Thyroid gland (tissue), 4 donors: ENCODE measurements around the gene L3MBTL4. TPM values are rescaled to one million over a fixed set of nuclear protein-coding genes. Genes with fewer than 3 reads are reported as not detected.

ENCODE experiments used
- DNase-seq, 2 donors: peaks; one replicate each; pipeline ENCODE4 v3.0.0-alpha.2; 2019
- H3K27ac ChIP-seq, 3 donors: fragments of 200-600 bp; sonication (generic); 1 replicate in 2 of 3; 2 replicates in 1 of 3; pipeline ENCODE4 v1.5.1; 2016 to 2019; ENCODE audit warnings: mild to moderate bottlenecking in 1 of 3, moderate library complexity in 1 of 3
- H3K27me3 ChIP-seq: fragments of 200-600 bp; sonication (generic); one replicate; pipeline ENCODE4 v1.5.1; 2019
- H3K36me3 ChIP-seq, 2 donors: fragments of 200-600 bp; sonication (generic); one replicate each; pipeline ENCODE4 v1.5.1; 2016 to 2019
- H3K4me1 ChIP-seq, 2 donors: fragments of 200-600 bp; sonication (generic); one replicate each; pipeline ENCODE4 v1.5.1; 2017 to 2019
- H3K4me3 ChIP-seq, 3 donors: fragments of 200-600 bp; sonication (generic); replicated peaks in 1 of 3; 1 replicate in 2 of 3; 2 replicates in 1 of 3; pipeline ENCODE4 v1.5.1; 2016; ENCODE audit warnings: mild to moderate bottlenecking in 1 of 3
- H3K9me3 ChIP-seq: fragments of 200-600 bp; sonication (generic); one replicate; pipeline ENCODE4 v1.5.1; 2017
- CTCF ChIP-seq, 6 experiments: fragments of 200-600 bp in 3 of 6; fragments of 450-650 bp in 3 of 6; sonication (generic) in 3 of 6; IDR thresholded peaks; one replicate each; pipeline ENCODE4 v1.5.1; 2016 to 2019; ENCODE audit warnings: antibody characterized with exemption in 6 of 6, mild to moderate bottlenecking in 2 of 6, inconsistent platforms in 1 of 6, moderate library complexity in 1 of 6
- POLR2A ChIP-seq, 2 donors: fragments of 450-650 bp; IDR thresholded peaks; one replicate each; pipeline ENCODE4 v1.6.1; 2017; ENCODE audit warnings: antibody characterized with exemption in 2 of 2, mild to moderate bottlenecking in 2 of 2, moderate library complexity in 1 of 2
- WGBS, 2 donors: methylation state at CpG; one replicate each; pipeline ENCODE4 v1.1.5; 2017; 5-methylcytosine and 5-hydroxymethylcytosine counted together
- intact Hi-C: fragments of 100-400 bp; cut with DNase I; formaldehyde crosslinking; loops from one replicate; pipeline ENCODE4 v1.15.1; 2023
- total RNA-seq, 4 donors: library from RNA; depleted of rRNA; stranded (reverse); fragments of >200 nt; gene quantifications; one replicate each; pipeline ENCODE4 v1.2.3, GENCODE V29; 2016

L3MBTL4 gene
- total RNA-seq, 4 donors from 2014 or later, result 15.2 to 37.1 (median 24.3) TPM

GRCh38 chr18:6044319-6044718, 370.4 kb downstream of the L3MBTL4 start:
- no peak overlapping the region for H3K27ac ChIP-seq
- WGBS, 2 donors, result 57 to 76% methylated on average over 1 of the region's 1 CpG
- no peaks in the 10 kb centered on the region for H3K36me3 ChIP-seq
- no peak for TF ChIP-seq CTCF (IDR thresholded peaks at IDR 0.05)
- no peak for TF ChIP-seq POLR2A (IDR thresholded peaks at IDR 0.05)
- H3K4me3 ChIP-seq, result no peak overlapping the region
- H3K27me3 ChIP-seq, result no peaks in the 10 kb centered on the region
- DNase-seq, result no peak
- no peaks in the 10 kb centered on the region for H3K9me3 ChIP-seq
- no peaks in the 10 kb centered on the region for H3K4me1 ChIP-seq
- intact Hi-C loops, result no loop called here

GRCh38 chr18:6039055-6039454, 375.7 kb downstream of the L3MBTL4 start:
- Histone ChIP-seq H3K4me3 (no peak overlapping the region), H3K27me3 (no peaks in the 10 kb centered on the region), H3K9me3 (no peaks in the 10 kb centered on the region), H3K36me3 (no peaks in the 10 kb centered on the region), H3K27ac (no peak overlapping the region), H3K4me1 (no peaks in the 10 kb centered on the region)
- no peak for DNase-seq
- 85 to 88% methylated on average over 2 of the region's 2 CpGs for WGBS, 2 donors
- TF ChIP-seq CTCF (IDR thresholded peaks at IDR 0.05) (no peak), POLR2A (IDR thresholded peaks at IDR 0.05) (no peak)
- intact Hi-C loops, result no loop called here

GRCh38 chr18:6031442-6031841, 383.3 kb downstream of the L3MBTL4 start:
- H3K36me3 ChIP-seq, result no peaks in the 10 kb centered on the region
- intact Hi-C loops, result no loop called here
- H3K4me1 ChIP-seq, result no peaks in the 10 kb centered on the region
- 82 to 84% methylated on average over 2 of the region's 2 CpGs for WGBS, 2 donors
- H3K27me3 ChIP-seq, result no peaks in the 10 kb centered on the region
- H3K27ac ChIP-seq, result no peak overlapping the region
- H3K9me3 ChIP-seq, result no peaks in the 10 kb centered on the region
- no peak for DNase-seq
- H3K4me3 ChIP-seq, result no peak overlapping the region
- TF ChIP-seq CTCF (IDR thresholded peaks at IDR 0.05) (no peak), POLR2A (IDR thresholded peaks at IDR 0.05) (no peak)

- 74 to 92% methylated on average over 2 of the region's 2 CpGs for WGBS, 2 donors
- H3K4me3 ChIP-seq, result no peak overlapping the region
- intact Hi-C loops, result no loop called here
- H3K4me1 ChIP-seq, result no peaks in the 10 kb centered on the region
- no peak for TF ChIP-seq POLR2A (IDR thresholded peaks at IDR 0.05)
- no peak for TF ChIP-seq CTCF (IDR thresholded peaks at IDR 0.05)
- H3K9me3 ChIP-seq, result no peaks in the 10 kb centered on the region
- no peak for DNase-seq
- no peaks in the 10 kb centered on the region for H3K27me3 ChIP-seq
- H3K27ac ChIP-seq, result no peak overlapping the region
- H3K36me3 ChIP-seq, result no peaks in the 10 kb centered on the region
These were observed 383.7 kb downstream of the L3MBTL4 start for GRCh38 chr18:6031002-6031401.

- no peak for DNase-seq
- 75 to 80% methylated on average over 2 of the region's 2 CpGs for WGBS, 2 donors
- Histone ChIP-seq H3K4me1 (no peaks in the 10 kb centered on the region), H3K27me3 (no peaks in the 10 kb centered on the region), H3K9me3 (no peaks in the 10 kb centered on the region), H3K36me3 (no peaks in the 10 kb centered on the region), H3K27ac (no peak overlapping the region), H3K4me3 (no peak overlapping the region)
- intact Hi-C loops, result no loop called here
- TF ChIP-seq CTCF (IDR thresholded peaks at IDR 0.05), result no peak
- TF ChIP-seq POLR2A (IDR thresholded peaks at IDR 0.05), result no peak
These were observed 389.9 kb downstream of the L3MBTL4 start for GRCh38 chr18:6024745-6025248.
